Cardiac fibroblast (primary cell): ENCODE results near the gene ITGB3.

Source experiments
- DNase-seq, 2 donors: peaks; one replicate each; pipeline versions ENCODE4 v3.0.0 to v3.0.0-alpha.2; 2010; ENCODE audit warnings: low read depth in 2 of 2
- H3K4me3 ChIP-seq, 2 donors: replicated peaks in 1 of 2; 1 replicate in 1 of 2; 2 replicates in 1 of 2; pipeline ENCODE4 v1.5.1; 2011; ENCODE audit warnings: low read depth in 2 of 2, low read length in 2 of 2, mild to moderate bottlenecking in 2 of 2, moderate library complexity in 1 of 2
- CTCF ChIP-seq: IDR thresholded peaks from one replicate; pipeline ENCODE4 v1.5.1; 2011; ENCODE audit warnings: low read depth, mild to moderate bottlenecking, low read length, inconsistent platforms

The ITGB3 gene

GRCh38 chr17:47324224-47325020, 70.8 kb downstream of the ITGB3 start:
- peak overlapping the region; percentile 65 for H3K4me3 ChIP-seq
- peak; percentile 51 to 74 for DNase-seq
- no peak for TF ChIP-seq CTCF

- no peak for TF ChIP-seq CTCF
- DNase-seq = no peak
- no peak overlapping the region for H3K4me3 ChIP-seq
Observed at GRCh38 chr17:47325176-47325575, 71.5 kb downstream of the ITGB3 start.

GRCh38 chr17:47330548-47330947, 76.9 kb downstream of the ITGB3 start:
- DNase-seq = no peak
- H3K4me3 ChIP-seq = no peak overlapping the region
- TF ChIP-seq CTCF = no peak

GRCh38 chr17:47332287-47332686, 78.7 kb downstream of the ITGB3 start:
- DNase-seq = no peak
- no peak for TF ChIP-seq CTCF
- no peak overlapping the region for H3K4me3 ChIP-seq

GRCh38 chr17:47335101-47335936, 81.7 kb downstream of the ITGB3 start:
- no peak for TF ChIP-seq CTCF
- no peak overlapping the region for H3K4me3 ChIP-seq
- peak in 1 of 2 donors; percentile 32 for DNase-seq

GRCh38 chr17:47338026-47338425, 84.4 kb downstream of the ITGB3 start:
- no peak overlapping the region for H3K4me3 ChIP-seq
- DNase-seq = no peak
- TF ChIP-seq CTCF = no peak
